HG02938 (cell line): ENCODE results near the gene TBCD.

Experiments
- ATAC-seq: cut with Tn5 transposase; IDR thresholded peaks from one replicate; pipeline ENCODE4 v1.9.1; 2021; ENCODE audit warnings: mild to moderate bottlenecking, moderate library complexity; ENCODE audit not compliant: unreplicated experiment

TBCD gene

DNA sequence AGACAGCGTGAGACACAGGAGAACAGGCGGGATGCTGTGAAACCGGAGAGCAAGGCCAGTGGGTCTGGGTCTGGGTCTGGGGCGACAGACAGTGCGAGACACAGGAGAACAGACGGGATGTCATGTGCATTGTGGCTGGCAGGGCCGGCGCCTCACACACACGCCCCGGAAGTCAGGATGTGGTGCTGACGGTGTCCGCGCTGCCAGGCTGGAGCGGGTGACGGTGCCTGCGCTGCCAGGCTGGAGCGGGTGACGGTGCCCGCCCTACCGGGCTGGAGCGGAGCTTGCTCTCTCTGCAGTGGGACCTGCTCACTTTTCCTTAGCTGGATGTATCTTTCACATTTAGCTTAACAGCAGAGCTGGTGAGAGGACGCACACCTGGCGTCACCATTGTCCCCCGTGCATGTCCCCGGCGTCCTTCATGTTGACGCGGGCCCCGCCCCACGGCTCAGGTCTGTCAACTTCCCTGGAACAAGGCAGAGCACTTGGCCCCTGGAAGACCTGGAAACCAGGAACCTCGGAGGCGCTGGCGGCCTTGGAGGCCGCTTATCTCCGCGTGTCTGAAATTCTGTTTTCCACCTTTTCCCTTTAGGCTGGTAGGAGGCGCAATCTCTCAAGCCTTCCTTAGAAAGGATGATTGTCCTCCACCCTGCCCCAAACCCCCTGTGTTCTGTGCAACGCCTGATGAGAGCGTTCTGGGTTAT, 131.0 kb downstream of the TBCD start:
- ATAC-seq: no peak

GRCh38 chr17:82883419-82884031, 131.7 kb downstream of the TBCD start:
- ATAC-seq: no peak

GRCh38 chr17:82884341-82884969, 132.6 kb downstream of the TBCD start:
- ATAC-seq: no peak

GRCh38 chr17:82884970-82885353, 133.1 kb downstream of the TBCD start:
- ATAC-seq: no peak

DNA sequence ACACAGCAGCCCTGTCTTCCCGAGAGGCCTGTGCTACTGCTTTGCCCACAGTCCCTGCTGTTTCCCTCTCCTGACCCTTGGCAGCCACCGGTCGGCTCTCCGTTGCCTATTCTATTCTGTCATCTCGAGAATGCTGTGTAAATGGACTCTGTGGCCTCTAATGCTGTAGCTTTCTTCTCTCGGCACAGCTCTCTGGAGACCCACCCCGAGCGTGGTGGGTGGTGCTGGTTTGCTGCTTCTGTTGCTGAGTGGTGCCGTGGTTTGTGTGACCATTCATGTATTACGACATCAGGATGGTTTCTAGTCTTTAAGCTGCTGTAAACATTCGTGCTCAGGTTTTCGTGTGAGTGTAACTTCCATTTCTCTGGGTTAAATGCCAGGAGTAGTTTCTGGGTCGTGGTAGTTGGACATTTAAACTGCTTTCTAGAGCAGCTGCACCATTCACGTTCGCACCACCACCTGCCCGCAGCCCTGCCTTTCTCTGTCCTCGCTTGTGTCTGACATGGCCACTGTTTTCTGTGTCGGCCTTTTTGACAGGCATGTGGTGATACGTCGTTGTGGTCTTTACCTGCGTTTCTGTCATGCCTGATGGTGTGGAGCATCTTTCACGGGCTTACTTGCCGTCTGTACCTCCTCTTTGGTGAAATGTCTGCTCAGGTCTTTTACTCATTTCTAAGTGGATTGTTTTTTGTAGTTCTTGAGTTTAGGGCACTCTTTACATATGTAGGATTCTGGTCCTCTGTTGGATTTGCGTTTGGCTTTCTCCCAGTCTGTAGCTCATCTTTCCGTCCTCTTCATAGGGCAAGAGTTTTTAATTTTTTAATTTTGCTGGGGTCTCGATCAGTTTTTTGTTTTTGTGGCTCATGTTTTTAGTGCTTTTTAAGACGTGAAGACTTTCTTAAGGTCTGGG, 135.6 kb downstream of the TBCD start:
- ATAC-seq: no peak

DNA sequence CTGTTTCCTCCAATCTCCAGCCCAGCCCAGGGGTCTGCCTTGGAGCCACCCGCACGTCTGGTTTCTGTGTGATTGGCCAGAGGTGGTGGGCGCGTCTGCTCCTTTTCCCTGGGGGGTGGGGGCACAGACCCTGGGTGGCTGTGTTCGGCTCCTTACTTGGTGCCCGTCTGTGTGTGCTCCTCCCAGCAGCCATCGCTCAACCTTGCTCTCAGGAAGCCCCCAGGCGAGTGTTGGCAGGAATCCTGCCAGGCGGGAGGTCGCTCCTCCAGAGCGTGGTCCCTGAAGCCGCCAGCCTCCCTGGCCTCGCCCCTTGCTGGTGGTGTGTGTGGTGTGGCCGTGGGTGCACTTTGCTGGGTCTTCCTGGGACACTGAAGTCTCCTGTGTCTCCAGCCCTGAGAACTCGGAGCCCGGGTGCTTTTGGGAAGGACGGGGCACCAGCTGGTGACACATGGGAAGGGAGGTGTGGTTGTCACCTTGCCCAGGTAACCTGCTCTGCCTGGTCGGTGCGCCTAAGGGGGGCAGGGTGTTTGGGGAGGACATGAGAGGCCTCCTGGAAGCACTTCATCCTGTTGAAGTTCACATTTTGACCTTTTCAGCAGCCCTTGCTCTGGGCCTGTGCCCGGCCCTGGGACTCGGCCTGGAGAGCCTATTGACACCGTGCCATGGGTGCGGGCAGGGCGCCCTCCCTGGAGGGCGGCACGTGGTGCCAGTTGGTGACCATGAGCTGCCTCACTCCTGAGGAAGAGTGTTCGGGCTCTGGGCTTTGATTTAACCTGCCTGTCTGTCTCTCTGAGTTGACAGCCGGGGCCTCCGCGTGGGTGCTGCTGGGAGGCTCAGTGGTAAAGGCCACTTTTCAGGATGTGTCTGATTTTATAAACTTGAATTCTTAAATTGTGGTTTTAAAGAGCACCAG, 137.0 kb downstream of the TBCD start:
- ATAC-seq: no peak

- no peak for ATAC-seq
Observed at GRCh38 chr17:82889496-82890338, 137.9 kb downstream of the TBCD start.

GRCh38 chr17:82890339-82890730, 138.5 kb downstream of the TBCD start:
- ATAC-seq: no peak

- no peak for ATAC-seq
Observed at GRCh38 chr17:82890926-82891678, 139.2 kb downstream of the TBCD start.

GRCh38 chr17:82891911-82892310, 140.0 kb downstream of the TBCD start:
- ATAC-seq: no peak

GRCh38 chr17:82892899-82893565, 141.2 kb downstream of the TBCD start:
- ATAC-seq: no peak

- ATAC-seq: no peak
Observed at GRCh38 chr17:82893779-82894178, 141.9 kb downstream of the TBCD start.

- no peak for ATAC-seq
Observed at GRCh38 chr17:82894389-82894788, 142.5 kb downstream of the TBCD start.

GRCh38 chr17:82895087-82895486, 143.2 kb downstream of the TBCD start:
- ATAC-seq: no peak

- ATAC-seq: no peak
Observed at GRCh38 chr17:82896071-82897000, 144.5 kb downstream of the TBCD start.

DNA sequence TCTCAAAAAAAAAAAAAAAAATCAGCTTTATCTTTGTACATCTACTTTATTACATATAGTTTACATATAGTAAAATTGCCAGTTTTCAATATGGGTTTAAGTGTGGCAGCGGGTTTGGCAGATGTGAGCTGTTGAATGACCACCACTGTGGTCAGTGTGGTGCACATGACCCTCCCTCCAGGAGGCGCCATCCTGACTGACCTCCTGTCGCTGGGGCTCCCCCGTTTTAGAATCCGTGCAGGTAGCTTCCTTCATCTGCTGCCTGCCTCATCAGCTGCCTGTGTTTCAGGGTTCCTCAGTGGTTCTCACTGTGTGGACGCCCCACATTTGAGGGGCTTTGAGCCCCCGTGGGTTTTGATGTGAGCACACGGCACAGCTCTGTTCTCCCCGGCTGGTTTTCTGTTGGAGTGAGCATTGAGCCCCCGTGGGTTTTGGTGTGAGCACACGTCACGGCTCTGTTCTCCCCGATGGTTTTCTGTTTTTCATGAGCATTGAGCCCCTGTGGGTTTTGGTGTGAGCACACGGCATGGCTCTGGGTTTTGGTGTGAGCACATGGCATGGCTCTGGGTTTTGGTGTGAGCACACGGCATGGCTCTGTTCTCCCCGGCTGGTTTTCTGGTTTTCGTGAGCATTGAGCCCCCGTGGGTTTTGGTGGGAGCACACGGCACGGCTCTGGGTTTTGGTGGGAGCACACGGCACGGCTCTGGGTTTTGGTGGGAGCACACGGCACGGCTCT, 145.8 kb downstream of the TBCD start:
- ATAC-seq: no peak
